K562 (cell line): ENCODE measurements around the gene MIDN. TPM values are rescaled to one million over a fixed set of nuclear protein-coding genes. Genes with fewer than 3 reads are reported as not detected.
A peak's percentile ranks its signal among the peaks of the same experiment; 100 is the strongest.

Experiments
- ATAC-seq: fragments of 200-7000 bp; cut with Tn5 transposase; 3 replicates; pipeline ENCODE4 v1.9.1; 2020; ENCODE audit warnings: moderate library complexity
- BruUV-seq: library from RNA; stranded (reverse); fragments of 400-500 nt; replicated peaks from 2 replicates; lab custom pipeline; 2021; lab: Mats Ljungman, UMichigan
- CTCF ChIA-PET: fragments of 300-600 bp; formaldehyde crosslinking; extraction: SDS; loops from one replicate; lab custom pipeline; 2021; ENCODE audit warnings: low intra/inter-chr PET ratio; lab: Yijun Ruan, JAX
- POLR2A ChIA-PET: fragments of 300-600, 350-650 bp; sonication (Branson Sonifier 250); formaldehyde crosslinking; extraction: SDS; loops from one replicate; lab custom pipeline; 2021; ENCODE audit warnings: antibody characterized with exemption, inconsistent platforms; lab: Yijun Ruan, JAX
- DNase-seq, 4 experiments: peaks; one replicate each; pipeline versions ENCODE4 v3.0.0 to v3.0.0-alpha.2; 2011 to 2018; ENCODE audit warnings: low spot score in 3 of 4, mixed read lengths in 3 of 4; ENCODE audit errors: extremely low read depth in 1 of 4
- FAIRE-seq: peaks from 2 replicates; lab custom pipeline; 2011; peaks lifted over from hg19 to GRCh38; lab: Jason Lieb, UNC
- H2AFZ ChIP-seq: 2 replicates; pipeline ENCODE4 v1.6.0; 2011; ENCODE audit warnings: low read depth, low read length, control low read depth, inconsistent platforms
- H3K27ac ChIP-seq: fragments of 200-600 bp; 3 replicates; pipeline ENCODE4 v1.8.0; 2011; ENCODE audit warnings: low read depth, mild to moderate bottlenecking, control low read depth, inconsistent platforms, low read length, moderate library complexity, mixed read lengths; ENCODE audit errors: extremely low read depth
- H3K27me3 ChIP-seq, 2 experiments: fragments of 300-600 bp in 1 of 2; 2 replicates in 1 of 2; 3 replicates in 1 of 2; pipeline versions ENCODE4 v1.6.0 to v1.8.0; 2011; ENCODE audit warnings: inconsistent platforms in 2 of 2, low read length in 2 of 2, mild to moderate bottlenecking in 1 of 2, mixed read lengths in 1 of 2, moderate library complexity in 1 of 2; ENCODE audit not compliant: control insufficient read depth in 2 of 2, insufficient read depth in 2 of 2
- H3K36me3 ChIP-seq: fragments of 300-600 bp; 3 replicates; pipeline ENCODE4 v1.8.0; 2011; ENCODE audit warnings: mild to moderate bottlenecking, low read length, inconsistent platforms; ENCODE audit not compliant: control insufficient read depth, insufficient read depth
- H3K4me1 ChIP-seq, 2 experiments: fragments of 200-600 bp in 1 of 2; replicated peaks in 1 of 2; 2 replicates in 1 of 2; 3 replicates in 1 of 2; pipeline versions ENCODE4 v1.5.1 to v1.8.0; 2011; ENCODE audit warnings: inconsistent platforms in 2 of 2, low read length in 2 of 2, mild to moderate bottlenecking in 1 of 2, mixed read lengths in 1 of 2, moderate library complexity in 1 of 2; ENCODE audit not compliant: control insufficient read depth in 2 of 2, insufficient read depth in 2 of 2
- H3K4me2 ChIP-seq: 2 replicates; pipeline ENCODE4 v1.6.1; 2011; ENCODE audit warnings: low read length, control low read depth, inconsistent platforms, mixed read lengths; ENCODE audit not compliant: insufficient read depth
- H3K4me3 ChIP-seq: fragments of 200-600 bp; sonication (generic), shearing (Covaris generic); 2 replicates; pipeline ENCODE4 v1.5.1; 2016; ENCODE audit warnings: control low read depth, inconsistent platforms
- H3K79me2 ChIP-seq: fragments of 200-600 bp; 3 replicates; pipeline ENCODE4 v1.8.0; 2011; ENCODE audit warnings: low read length, inconsistent platforms; ENCODE audit not compliant: control insufficient read depth, insufficient read depth
- H3K9ac ChIP-seq, 2 experiments: 2 replicates each; pipeline versions ENCODE4 v1.6.0 to v1.6.1; 2011; ENCODE audit warnings: low read depth in 2 of 2, low read length in 2 of 2, control low read depth in 1 of 2, inconsistent platforms in 1 of 2, mild to moderate bottlenecking in 1 of 2, mixed read lengths in 1 of 2; ENCODE audit not compliant: insufficient read depth in 1 of 2
- H3K9me1 ChIP-seq: one replicate; pipeline ENCODE4 v1.6.0; 2011; ENCODE audit warnings: inconsistent platforms, mild to moderate bottlenecking, low read length, moderate library complexity; ENCODE audit not compliant: control insufficient read depth, insufficient read depth
- H3K9me3 ChIP-seq: replicated peaks from 2 replicates; pipeline ENCODE4 v1.5.1; 2011; ENCODE audit warnings: low read depth, low read length, inconsistent platforms; ENCODE audit not compliant: control insufficient read depth, insufficient read depth
- H4K20me1 ChIP-seq: replicated peaks from 2 replicates; pipeline ENCODE4 v1.6.1; 2011; ENCODE audit warnings: low read length, inconsistent platforms, mixed read lengths; ENCODE audit not compliant: control insufficient read depth, insufficient read depth
- POLR2G ChIP-seq: fragments of 200-400 bp; formaldehyde crosslinking; IDR thresholded peaks from 2 replicates; pipeline ENCODE4 v1.6.1; 2017; ENCODE audit warnings: low read depth, mild to moderate bottlenecking, antibody characterized with exemption, low read length, moderate library complexity
- POLR2H ChIP-seq: IDR thresholded peaks from 2 replicates; pipeline ENCODE4 v1.6.1; 2016; ENCODE audit warnings: missing genetic modification characterization, low read depth, mild to moderate bottlenecking, control low read depth, missing compliant biosample characterization, moderate library complexity
- RBM22 ChIP-seq: fragments of 200-400 bp; formaldehyde crosslinking; IDR thresholded peaks from 2 replicates; pipeline ENCODE4 v1.6.1; 2018; ENCODE audit warnings: low read length, low read depth; ENCODE audit not compliant: poor library complexity, severe bottlenecking
- ZBTB33 ChIP-seq: sonication (generic); formaldehyde crosslinking; IDR thresholded peaks from 2 replicates; pipeline ENCODE4 v1.8.1; 2023; ENCODE audit warnings: mild to moderate bottlenecking, missing genetic modification reagents
- WGBS: fragments of 100-300 bp; shearing (Covaris generic); methylation state at CpG from one replicate; pipeline ENCODE4 v1.1.6; 2016; ENCODE audit warnings: low coverage, mixed read lengths; ENCODE audit not compliant: insufficient coverage; ENCODE audit errors: missing lambda C conversion rate; 5-methylcytosine and 5-hydroxymethylcytosine counted together
- in situ Hi-C: fragments of 300-500 bp; cut with MboI; formaldehyde crosslinking; loops from 4 replicates; pipeline ENCODE4 v1.15.0; 2018; ENCODE audit warnings: inconsistent platforms, mixed read lengths
- intact Hi-C: fragments of 100-400 bp; cut with micrococcal nuclease; formaldehyde crosslinking; loops from 2 replicates; pipeline ENCODE4 v1.14.2; 2022
- polyA plus RNA-seq, 8 experiments: library from polyadenylated mRNA; depleted of rRNA in 4 of 8; stranded (reverse) in 5 of 8; unstranded in 3 of 8; fragments of >200 nt; fragmentation: Nextera tagmentation in 2 of 8; fragmentation: Illumina TruSeq in 1 of 8; extraction: Ambion mirVana in 2 of 8; extraction: Trizol in 1 of 8; gene quantifications; 2 replicates each; pipeline versions ENCODE4 v1.2.1 to v1.2.3, GENCODE V29; 2011 to 2014; ENCODE audit warnings: inconsistent platforms in 1 of 8, missing spikeins in 1 of 8
- total RNA-seq, 7 experiments: library from RNA; depleted of rRNA in 6 of 7; stranded (reverse); fragments of >200 nt in 6 of 7; fragmentation: Illumina TruSeq in 2 of 7; extraction: Trizol in 2 of 7; gene quantifications; 2 replicates each; pipeline versions ENCODE4 v1.2.1 to v1.2.3, GENCODE V29; 2011 to 2021; ENCODE audit warnings: low replicate concordance in 1 of 7

MIDN gene
- total and polyA plus RNA-seq, 9 of the 15 experiments (the other 6 are each of a cell fraction or from before 2014, with no cell fraction given): 0.17 to 120 (median 10.1) TPM

GRCh38 chr19:1229056-1229923, 19.1 kb upstream of the MIDN start:
- intact Hi-C loops: no loop called here
- H3K36me3 ChIP-seq: peaks cover 63% of the 10 kb centered on the region; the same call in 2 of the 3 replicates
- no peak for DNase-seq
- no peak overlapping the region for H3K9ac ChIP-seq
- in situ Hi-C loops: loop anchor here (25.0 kb wide), 1 partner anchor 467 kb away; the partner anchor contains the start of gene MISP
- TF ChIP-seq POLR2H (tag): no peak
- peak; percentile 93 for TF ChIP-seq ZBTB33 (CRISPR knock-in tag)
- TF ChIP-seq RBM22: peak; percentile 73
- TF ChIP-seq POLR2G: peak; percentile 72
- no peak overlapping the region for H2AFZ ChIP-seq
- FAIRE-seq: no peak
- H3K9me3 ChIP-seq: no peaks in the 10 kb centered on the region; the same call in 1 of the 2 replicates
- no TSS peak for BruUV-seq
- peaks cover 0 to 63% of the 10 kb centered on the region in 2 experiments; a peak in 3 of 5 replicates for H3K4me1 ChIP-seq
- 98% methylated on average over 22 of the region's 158 CpGs for WGBS
- no peaks in the 10 kb centered on the region for H4K20me1 ChIP-seq
- ATAC-seq: no peak
- 0 out of 3 replicates have a peak, but pooled peaks cover 3% of the 10 kb centered on the region for H3K79me2 ChIP-seq
- no peak overlapping the region for H3K4me3 ChIP-seq
- CTCF ChIA-PET: no interaction called here
- no peak overlapping the region for H3K27ac ChIP-seq
- H3K27me3 ChIP-seq: no peaks in the 10 kb centered on the region
- POLR2A ChIA-PET: no interaction called here
- no peaks in the 10 kb centered on the region for H3K9me1 ChIP-seq
- H3K4me2 ChIP-seq: no peak overlapping the region
